MM.1S (cell line): ENCODE data around the gene TP53BP2.

ENCODE experiments used
- EZH2phosphoT487 ChIP-seq: fragments of 300-600 bp; sonication (generic); IDR thresholded peaks from 2 replicates; pipeline ENCODE4 v1.6.1; 2018; ENCODE audit warnings: antibody characterized with exemption, low read length
- TF ChIP-seq, protein P1 (sequence below): fragments of 300-600 bp; sonication (generic); IDR thresholded peaks from 2 replicates; pipeline ENCODE4 v1.5.1; 2016; ENCODE audit warnings: antibody characterized with exemption, low read length, mixed read lengths

DNA sequence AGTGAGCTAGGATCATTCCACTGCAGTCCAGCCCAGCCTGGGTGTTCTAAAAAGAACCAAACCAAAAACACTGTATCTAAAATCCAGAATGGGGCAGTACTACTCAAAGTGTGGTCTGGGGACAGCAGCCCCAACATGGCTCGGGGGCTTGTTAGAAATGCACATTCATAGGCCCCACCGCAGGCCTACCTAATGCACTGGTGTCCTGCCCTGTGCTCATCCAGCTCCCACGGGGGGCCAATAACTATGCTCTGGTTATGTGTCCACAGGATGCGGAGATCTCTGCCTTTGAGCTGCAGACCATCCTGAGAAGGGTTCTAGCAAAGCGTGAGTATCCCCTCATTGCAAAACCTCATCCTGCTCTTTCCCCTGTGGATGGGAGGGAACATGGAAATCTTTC, 81.9 kb downstream of the TP53BP2 start:
- TF ChIP-seq, protein P1, sequence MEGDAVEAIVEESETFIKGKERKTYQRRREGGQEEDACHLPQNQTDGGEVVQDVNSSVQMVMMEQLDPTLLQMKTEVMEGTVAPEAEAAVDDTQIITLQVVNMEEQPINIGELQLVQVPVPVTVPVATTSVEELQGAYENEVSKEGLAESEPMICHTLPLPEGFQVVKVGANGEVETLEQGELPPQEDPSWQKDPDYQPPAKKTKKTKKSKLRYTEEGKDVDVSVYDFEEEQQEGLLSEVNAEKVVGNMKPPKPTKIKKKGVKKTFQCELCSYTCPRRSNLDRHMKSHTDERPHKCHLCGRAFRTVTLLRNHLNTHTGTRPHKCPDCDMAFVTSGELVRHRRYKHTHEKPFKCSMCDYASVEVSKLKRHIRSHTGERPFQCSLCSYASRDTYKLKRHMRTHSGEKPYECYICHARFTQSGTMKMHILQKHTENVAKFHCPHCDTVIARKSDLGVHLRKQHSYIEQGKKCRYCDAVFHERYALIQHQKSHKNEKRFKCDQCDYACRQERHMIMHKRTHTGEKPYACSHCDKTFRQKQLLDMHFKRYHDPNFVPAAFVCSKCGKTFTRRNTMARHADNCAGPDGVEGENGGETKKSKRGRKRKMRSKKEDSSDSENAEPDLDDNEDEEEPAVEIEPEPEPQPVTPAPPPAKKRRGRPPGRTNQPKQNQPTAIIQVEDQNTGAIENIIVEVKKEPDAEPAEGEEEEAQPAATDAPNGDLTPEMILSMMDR: no peak
- TF ChIP-seq EZH2phosphoT487: no peak
